H54 (cell line): ENCODE data around the gene TRMO.

ENCODE experiments used
- DNase-seq: peaks from one replicate; pipeline ENCODE4 v3.0.0; 2011; ENCODE audit warnings: low spot score, mixed read lengths; ENCODE audit not compliant: insufficient read length
- FAIRE-seq: peaks from 3 replicates; lab custom pipeline; 2011; peaks lifted over from hg19 to GRCh38; lab: Jason Lieb, UNC
- POLR2A ChIP-seq: IDR thresholded peaks from 2 replicates; pipeline ENCODE4 v1.6.1; 2011; ENCODE audit warnings: low read depth, mild to moderate bottlenecking, low read length

Gene TRMO

DNA sequence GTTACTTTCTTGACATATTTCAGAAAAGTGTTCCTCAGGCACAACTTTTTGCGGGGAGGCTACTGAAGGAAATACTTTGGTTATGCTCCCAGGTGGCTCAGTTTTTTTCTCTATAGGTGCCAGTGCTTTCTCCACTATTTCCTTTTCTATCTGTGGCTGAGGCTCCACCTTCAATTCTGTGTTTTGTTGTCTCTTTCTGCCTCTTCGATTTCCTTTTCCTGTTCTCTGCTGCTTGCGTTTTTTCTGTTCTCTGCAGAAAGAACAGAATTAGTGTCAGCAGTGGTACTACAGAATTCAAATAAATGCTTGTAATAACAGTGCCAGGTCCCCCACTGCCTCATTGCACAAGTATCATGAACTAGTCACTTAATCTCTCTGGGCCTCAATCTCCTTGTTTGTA is 8.7 kb upstream of the TRMO start:
- no peak for DNase-seq
- no peak for TF ChIP-seq POLR2A
- FAIRE-seq = peak; percentile 81

DNA sequence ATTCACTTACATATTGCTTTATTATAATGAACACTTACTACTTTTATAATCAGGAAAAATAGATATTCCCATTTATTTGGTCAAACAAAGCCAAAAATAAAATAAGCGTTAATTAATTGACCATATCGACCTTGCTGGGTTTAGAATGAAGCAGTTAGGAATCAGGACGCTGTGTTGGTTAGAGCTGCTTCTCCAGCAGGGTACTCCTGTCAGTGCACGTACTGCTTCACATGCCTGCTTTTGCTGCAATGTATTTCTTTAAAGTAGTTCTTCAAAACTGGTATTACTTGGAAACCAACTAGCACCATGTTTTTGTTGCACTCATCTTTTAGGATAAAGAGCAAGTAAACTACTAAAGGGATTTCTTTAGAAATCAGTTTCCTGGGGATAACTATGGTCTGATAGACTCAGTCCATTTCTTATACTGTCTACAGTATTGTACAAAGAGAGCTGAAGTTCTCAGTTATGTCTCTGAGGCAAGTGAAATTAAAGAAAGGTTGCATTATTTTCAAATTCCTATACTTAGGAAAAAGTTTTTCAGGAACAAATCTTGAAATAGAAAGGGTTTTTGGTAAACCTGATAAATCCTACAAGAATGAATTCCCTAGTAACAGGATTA is 6.8 kb upstream of the TRMO start:
- no peak for DNase-seq
- TF ChIP-seq POLR2A = no peak
- FAIRE-seq = no peak

DNA sequence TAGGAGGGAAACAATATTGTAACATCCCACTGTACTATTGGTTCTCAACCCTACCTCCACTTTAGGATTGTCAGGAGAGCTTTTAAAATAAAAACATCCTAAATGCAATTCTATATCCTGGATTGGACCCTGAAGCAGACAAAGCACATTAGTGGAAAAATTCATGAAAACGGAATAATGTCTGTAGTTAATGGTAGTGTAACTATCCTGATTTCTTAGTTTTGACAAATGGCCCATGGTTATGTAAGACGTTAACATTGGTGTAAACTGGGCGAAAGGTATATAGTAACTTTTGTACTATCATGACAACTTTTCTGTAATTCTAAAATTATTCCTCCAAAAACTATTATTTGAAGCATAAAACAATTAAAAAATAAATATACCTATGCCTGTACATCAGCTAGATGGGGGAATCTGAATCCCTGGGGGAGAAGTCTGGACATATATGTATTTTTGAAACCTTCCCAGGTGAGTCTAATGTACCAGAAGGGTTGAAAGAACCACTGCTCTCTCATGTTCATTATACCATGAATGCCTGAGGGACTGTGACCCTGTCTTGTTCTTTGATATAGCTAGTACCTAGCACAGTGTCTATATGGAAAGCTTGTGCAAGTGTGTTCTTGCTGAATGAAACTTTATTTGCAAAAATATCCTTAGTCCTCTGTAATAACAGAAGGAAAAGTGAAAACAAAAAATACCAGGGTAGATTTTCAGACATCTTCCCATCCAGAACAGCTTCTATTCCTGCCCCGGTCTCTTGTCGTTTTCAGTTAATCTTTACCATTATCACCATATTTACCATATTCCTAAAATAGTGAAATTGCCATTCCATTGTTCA is 3.4 kb upstream of the TRMO start:
- no peak for FAIRE-seq
- DNase-seq = no peak
- TF ChIP-seq POLR2A = no peak

DNA sequence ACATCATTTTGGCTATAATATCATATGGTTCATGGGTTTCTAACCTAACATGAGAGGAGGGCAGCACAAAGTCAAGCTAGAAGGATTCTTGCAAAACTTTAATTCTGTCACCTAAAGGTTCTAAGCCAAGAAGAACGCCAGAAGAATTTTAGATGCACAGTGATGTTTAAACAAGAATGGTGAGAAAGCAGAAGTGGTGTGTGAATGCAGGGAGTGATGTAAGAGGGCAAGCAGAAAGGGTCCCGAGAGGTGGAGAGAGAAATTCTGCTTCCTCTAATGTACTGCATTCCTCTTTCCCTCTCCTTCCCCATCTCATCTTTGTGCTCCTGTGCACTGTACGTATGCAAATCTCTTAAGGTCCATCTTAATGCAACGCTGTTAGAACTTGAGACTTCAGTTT is 2.1 kb upstream of the TRMO start:
- TF ChIP-seq POLR2A = no peak
- FAIRE-seq (no peak), DNase-seq (no peak)

DNA sequence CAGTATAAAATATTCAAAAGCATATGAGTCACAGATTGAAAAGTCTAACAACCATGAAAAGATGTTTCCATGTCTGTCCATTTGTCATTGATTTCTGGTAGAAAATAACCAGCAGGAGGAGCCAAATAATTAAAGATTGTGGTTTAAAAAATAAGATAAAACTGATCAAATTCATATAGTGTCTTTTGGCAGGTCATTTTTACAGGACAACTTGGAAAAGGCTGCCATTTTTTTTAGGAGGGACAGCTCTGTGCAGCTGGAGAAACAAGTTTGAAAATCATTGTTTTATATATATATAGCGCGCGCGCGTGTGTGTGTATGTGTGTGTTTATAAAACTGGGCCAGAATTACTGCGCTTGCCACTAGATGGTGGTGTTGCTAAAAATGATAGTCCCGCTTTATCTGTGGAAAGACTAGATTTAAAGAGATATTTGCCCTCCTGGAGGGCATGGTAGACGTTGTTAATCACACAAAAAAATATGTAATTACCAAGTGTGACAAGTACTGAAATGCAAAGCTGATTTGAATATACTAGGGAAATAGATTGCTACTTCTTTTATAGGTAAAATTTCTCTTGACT is 1.3 kb upstream of the TRMO start:
- DNase-seq = peak; percentile 34
- TF ChIP-seq POLR2A = no peak
- FAIRE-seq = peak; percentile 89

DNA sequence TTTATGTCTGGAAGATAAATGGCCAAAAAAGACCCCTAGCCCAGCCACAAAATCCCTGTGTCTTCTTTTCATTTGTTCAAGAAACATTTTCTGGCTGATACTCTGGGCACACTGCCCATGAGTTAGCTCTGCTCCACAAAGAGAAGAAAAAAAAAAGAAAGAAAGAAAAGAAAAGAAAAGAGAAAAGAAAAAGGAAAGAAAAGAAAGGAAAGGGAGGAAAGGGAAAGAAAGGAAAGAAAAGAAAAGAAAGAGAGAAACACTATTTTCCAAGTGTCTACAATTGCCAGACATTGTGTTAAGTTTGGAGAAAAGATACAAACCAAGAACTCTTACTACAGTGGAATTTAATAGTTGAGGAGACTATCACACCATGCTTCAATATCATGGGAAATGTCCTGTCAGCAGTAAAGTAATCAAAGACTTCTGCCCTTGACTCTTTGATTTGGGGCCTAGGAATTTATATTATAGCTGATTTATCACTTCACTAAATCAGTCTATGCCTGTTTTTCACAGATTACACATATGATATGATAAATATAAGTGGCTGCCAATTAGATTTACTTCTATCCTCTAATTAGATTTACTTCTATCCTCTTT is 3.0 kb downstream of the TRMO start:
- no peak for FAIRE-seq
- no peak for DNase-seq
- TF ChIP-seq POLR2A = no peak

DNA sequence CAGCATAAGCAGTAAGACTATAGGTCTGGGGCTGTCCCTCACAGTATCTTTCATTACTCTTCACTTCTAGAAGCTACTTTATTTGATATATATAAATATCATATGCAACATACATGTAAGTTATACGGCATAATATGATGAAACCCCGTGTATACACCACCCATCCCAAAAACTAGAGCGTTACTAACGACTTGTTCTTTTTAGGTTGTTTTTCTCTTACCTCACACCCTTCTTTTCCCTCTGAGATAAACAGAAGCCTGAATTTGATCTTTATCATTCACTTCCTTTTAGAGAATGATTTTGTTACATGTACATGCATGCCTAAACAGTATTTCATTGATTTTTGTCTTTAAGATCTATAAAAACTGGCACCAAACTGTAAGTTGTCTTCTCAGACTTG is 3.7 kb downstream of the TRMO start:
- no peak for TF ChIP-seq POLR2A
- FAIRE-seq (peak; percentile 11), DNase-seq (no peak)

DNA sequence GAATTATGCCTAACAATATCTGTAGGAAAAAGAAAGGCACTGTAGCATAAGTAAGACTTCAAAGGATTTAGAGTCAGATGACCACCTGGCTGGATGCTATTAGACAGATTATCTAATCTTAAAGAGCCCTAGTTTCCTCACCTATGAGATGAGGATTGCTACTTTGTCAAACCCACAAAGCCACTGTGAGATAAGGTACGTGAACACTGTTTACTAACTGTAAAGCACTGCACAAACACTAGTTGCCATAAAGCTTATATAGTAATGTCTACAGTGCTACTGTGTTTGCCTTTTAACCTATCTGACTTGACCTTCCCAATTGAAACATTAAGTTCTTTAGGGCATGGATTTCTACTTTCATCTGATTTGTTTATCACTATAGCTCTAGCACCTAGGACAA is 10.3 kb downstream of the TRMO start:
- FAIRE-seq = peak; percentile 36
- no peak for TF ChIP-seq POLR2A

DNA sequence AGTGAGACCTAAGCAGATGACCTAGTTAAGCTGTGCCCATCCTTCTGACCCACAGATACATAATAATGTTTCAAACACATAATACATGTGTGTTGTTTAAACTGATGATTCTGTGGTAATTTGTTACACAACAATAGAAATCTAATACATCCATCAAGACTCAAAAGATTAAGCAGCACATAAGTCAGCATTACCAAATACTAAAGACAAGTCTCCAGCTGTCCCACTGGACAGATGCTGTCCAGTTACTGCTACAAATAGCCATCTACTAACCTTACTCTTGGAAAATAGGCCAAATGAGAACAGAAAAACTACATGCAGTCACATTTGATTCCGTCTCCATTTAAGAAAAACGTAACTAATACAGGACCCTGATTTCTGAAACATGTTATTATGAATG is 10.8 kb downstream of the TRMO start:
- TF ChIP-seq POLR2A = no peak
- FAIRE-seq = no peak
- DNase-seq = no peak

More for the DNA sequence above, 10.3 kb downstream of the TRMO start:
- no peak for DNase-seq

DNA sequence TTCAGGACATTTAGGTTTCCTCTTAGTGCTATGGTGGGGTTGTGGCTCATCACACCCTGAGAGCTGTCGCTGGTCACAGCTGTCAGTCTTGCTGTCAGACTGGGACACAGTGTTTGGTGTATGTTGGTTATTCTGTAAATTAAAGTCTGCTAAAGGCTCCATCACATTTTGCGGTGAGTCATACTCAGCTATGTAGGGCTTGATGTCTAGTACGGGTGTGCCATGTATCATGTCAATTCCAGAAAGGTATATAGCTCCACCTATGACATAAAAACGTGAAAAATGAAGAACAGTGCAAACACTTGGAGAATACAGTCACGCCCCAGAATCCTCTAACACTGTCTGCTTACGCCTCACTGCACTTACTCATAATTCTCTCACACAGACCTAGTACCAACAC is 11.9 kb downstream of the TRMO start:
- DNase-seq = no peak
- TF ChIP-seq POLR2A = no peak
- FAIRE-seq = no peak

DNA sequence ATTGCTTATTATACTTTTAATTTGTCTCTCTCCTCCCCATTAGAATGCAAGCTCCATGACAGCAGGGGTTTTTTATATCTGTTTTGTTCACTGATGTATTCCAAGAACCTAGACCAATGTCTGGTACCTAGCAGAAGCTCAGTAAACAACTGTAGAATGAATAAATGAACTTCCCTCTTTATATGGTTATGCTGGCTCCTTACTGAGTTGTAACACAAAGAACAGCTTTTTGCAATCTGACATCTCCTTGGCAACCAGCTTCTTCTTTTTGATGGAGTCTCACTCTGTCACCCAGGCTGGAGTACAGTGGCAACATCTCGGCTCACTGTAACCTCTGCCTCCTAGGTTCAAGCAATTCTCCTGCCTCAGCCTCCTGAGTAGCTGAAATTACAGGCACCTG is 13.6 kb downstream of the TRMO start:
- FAIRE-seq = no peak
- no peak for DNase-seq
- TF ChIP-seq POLR2A = no peak

DNA sequence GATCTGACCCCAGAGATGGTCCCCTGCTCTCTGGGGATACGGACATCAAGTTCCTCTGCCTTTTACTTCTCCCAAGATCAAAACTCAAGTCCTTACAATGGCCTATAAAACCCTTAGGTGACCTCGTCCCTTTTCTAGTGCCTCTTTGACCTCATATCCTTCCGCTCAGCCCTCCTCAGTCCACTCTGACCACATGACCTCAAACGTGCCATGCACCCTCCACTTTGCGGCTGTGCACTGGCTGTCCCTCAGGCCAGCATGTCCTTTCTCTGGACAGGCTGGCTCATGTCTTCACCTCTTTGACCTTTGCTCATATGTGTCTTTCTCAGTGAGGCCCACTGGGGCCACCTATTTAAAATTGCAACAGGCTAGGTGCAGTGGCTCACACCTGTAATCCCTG is 14.7 kb downstream of the TRMO start:
- DNase-seq (no peak), FAIRE-seq (no peak)
- no peak for TF ChIP-seq POLR2A

DNA sequence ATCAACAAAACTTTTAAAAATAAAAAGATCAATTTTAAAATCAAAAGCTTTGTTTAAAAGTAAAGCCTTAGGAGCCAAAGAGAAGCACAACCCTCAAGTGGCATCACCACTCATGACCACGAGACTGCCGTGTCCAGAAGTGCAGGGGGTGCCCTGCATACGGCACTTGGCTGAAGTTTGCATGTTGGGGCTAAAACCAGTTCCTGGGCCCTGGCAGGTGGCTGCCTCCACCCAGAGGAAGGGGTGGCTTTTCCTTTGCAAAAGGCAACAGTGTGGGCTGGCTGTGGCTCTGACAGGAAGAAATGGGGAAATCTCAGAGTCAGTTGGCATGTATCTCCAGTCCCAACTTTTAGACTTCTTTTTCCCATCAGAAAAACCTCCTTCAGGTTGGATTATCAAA is 15.3 kb downstream of the TRMO start:
- FAIRE-seq (no peak), DNase-seq (no peak)
- TF ChIP-seq POLR2A = no peak

DNA sequence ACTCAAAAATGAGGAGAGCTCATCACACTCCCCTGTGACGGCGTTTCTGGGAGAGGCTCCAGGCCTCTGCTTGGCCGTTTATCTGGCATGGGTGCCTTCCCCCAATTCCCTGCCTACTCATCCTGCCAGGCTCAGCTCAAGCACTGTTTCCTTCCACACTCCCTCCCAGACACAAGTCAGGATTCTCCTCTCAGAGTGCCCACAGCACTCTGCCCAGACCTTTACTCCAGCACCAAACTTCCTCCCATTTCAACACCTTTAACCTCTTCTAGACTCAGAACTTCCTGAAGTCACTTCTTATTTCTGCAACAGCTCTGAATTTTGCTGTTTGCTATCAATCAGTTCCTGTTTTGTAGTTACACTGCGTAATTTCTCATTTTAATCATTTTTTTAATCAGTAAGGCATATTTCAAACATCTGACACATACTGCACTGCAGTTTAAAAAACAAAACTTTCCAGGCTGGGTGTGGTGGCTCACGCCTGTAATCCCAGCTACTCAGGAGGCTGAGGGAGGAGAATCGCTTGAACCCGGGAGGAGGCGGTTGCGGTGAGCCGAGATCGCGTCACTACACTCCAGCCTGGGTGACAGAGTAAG is 16.0 kb downstream of the TRMO start:
- no peak for FAIRE-seq
- no peak for TF ChIP-seq POLR2A
- DNase-seq = no peak

DNA sequence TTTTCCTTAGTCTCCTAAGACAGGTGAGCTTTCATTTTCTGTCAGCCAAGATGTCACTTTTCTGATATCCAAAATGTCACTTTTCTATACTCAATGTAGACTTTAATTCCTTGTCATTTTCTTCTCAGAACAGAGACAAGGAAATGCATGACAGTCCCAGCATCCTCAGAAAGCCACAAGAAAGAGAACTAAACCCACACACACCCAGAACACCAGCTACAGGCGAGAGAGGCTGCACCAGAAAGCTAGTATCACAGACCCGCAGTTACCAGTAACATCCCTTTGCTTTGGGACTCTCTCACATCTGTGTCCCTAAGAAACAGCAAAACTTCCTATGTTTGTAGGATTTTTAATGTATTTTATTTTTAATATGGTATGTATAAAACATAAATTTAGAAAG is 17.1 kb downstream of the TRMO start:
- FAIRE-seq (peak; percentile 48), DNase-seq (no peak)
- no peak for TF ChIP-seq POLR2A
